GM21825 (cell line): ENCODE results near the gene SRRM3.
"Not testable (repeated sequence)": the region's sequence is repeated elsewhere in the genome, so short reads cannot be mapped to it uniquely, and the experiment has no call there.

Source experiments
- ATAC-seq: cut with Tn5 transposase; IDR thresholded peaks from one replicate; pipeline ENCODE4 v1.9.1; 2021; ENCODE audit warnings: mild to moderate bottlenecking, moderate library complexity; ENCODE audit not compliant: unreplicated experiment

SRRM3 gene

GRCh38 chr7:76201732-76202665 lies at the start of gene SRRM3:
Gene SRRM3, plus strand, starts transcription at chr7:76201896. Its CDS starts 33,171 bp downstream, at chr7:76235067.
- ATAC-seq, result no peak

GRCh38 chr7:76151932-76152331 lies 49.8 kb upstream of the SRRM3 start:
- no peak for ATAC-seq

- not testable (repeated sequence) for ATAC-seq
Measured at GRCh38 chr7:76153571-76154230, 48.0 kb upstream of the SRRM3 start.

GRCh38 chr7:76155938-76156337 lies 45.8 kb upstream of the SRRM3 start:
- no peak for ATAC-seq

- not testable (repeated sequence) for ATAC-seq
Measured at GRCh38 chr7:76156992-76157685, 44.6 kb upstream of the SRRM3 start.

- not testable (repeated sequence) for ATAC-seq
Measured at GRCh38 chr7:76158416-76158815, 43.3 kb upstream of the SRRM3 start.

GRCh38 chr7:76162416-76163170 lies 39.1 kb upstream of the SRRM3 start:
- not testable (repeated sequence) for ATAC-seq

GRCh38 chr7:76163812-76164211 lies 37.9 kb upstream of the SRRM3 start:
- ATAC-seq, result not testable (repeated sequence)

GRCh38 chr7:76165106-76165972 lies 36.4 kb upstream of the SRRM3 start:
- no peak for ATAC-seq

- no peak for ATAC-seq
Measured at GRCh38 chr7:76165973-76166403, 35.7 kb upstream of the SRRM3 start.

GRCh38 chr7:76166404-76167255 lies 35.1 kb upstream of the SRRM3 start:
- peak; percentile 78 for ATAC-seq

- ATAC-seq, result no peak
Measured at GRCh38 chr7:76173566-76174205, 28.0 kb upstream of the SRRM3 start.

- ATAC-seq, result not testable (repeated sequence)
Measured at GRCh38 chr7:76176951-76177350, 24.7 kb upstream of the SRRM3 start.

GRCh38 chr7:76179686-76180085 lies 22.0 kb upstream of the SRRM3 start:
- no peak for ATAC-seq

- ATAC-seq, result no peak
Measured at GRCh38 chr7:76182225-76182960, 19.3 kb upstream of the SRRM3 start.

GRCh38 chr7:76185187-76185896 lies 16.4 kb upstream of the SRRM3 start:
- no peak for ATAC-seq

- ATAC-seq, result no peak
Measured at GRCh38 chr7:76187272-76187671, 14.4 kb upstream of the SRRM3 start.
